GM18502 (cell line): Measurements from ENCODE around the gene COL9A3.

ENCODE experiments used
- ATAC-seq: cut with Tn5 transposase; IDR thresholded peaks from one replicate; pipeline ENCODE4 v1.9.1; 2021; ENCODE audit warnings: mild to moderate bottlenecking; ENCODE audit not compliant: unreplicated experiment, poor library complexity

The COL9A3 gene

GRCh38 chr20:62820962-62821725 is 4.3 kb downstream of the COL9A3 start:
- no peak for ATAC-seq

- no peak for ATAC-seq
These were observed 4.9 kb downstream of the COL9A3 start for GRCh38 chr20:62821726-62822210.

- ATAC-seq: no peak
These were observed 5.5 kb downstream of the COL9A3 start for GRCh38 chr20:62822239-62822787.

- ATAC-seq: no peak
These were observed 6.2 kb downstream of the COL9A3 start for GRCh38 chr20:62822788-62823651.

- ATAC-seq: no peak
These were observed 7.0 kb downstream of the COL9A3 start for GRCh38 chr20:62823688-62824475.

- no peak for ATAC-seq
These were observed 7.9 kb downstream of the COL9A3 start for GRCh38 chr20:62824476-62825332.

- no peak for ATAC-seq
These were observed 8.6 kb downstream of the COL9A3 start for GRCh38 chr20:62825333-62825985.

GRCh38 chr20:62825986-62826645 is 9.3 kb downstream of the COL9A3 start:
- ATAC-seq: no peak

GRCh38 chr20:62826646-62827310 is 9.9 kb downstream of the COL9A3 start:
- ATAC-seq: no peak

- ATAC-seq: no peak
These were observed 10.6 kb downstream of the COL9A3 start for GRCh38 chr20:62827311-62828038.

GRCh38 chr20:62828051-62828450 is 11.2 kb downstream of the COL9A3 start:
- no peak for ATAC-seq

- no peak for ATAC-seq
These were observed 11.8 kb downstream of the COL9A3 start for GRCh38 chr20:62828511-62829230.

GRCh38 chr20:62829231-62830230 is 12.7 kb downstream of the COL9A3 start:
- no peak for ATAC-seq

- no peak for ATAC-seq
These were observed 13.4 kb downstream of the COL9A3 start for GRCh38 chr20:62830251-62830650.

- ATAC-seq: no peak
These were observed 14.0 kb downstream of the COL9A3 start for GRCh38 chr20:62830821-62831220.
